ENCODE measurements around the gene KCNK1.
A peak's percentile ranks its signal among the peaks of the same experiment; 100 is the strongest.

Gene KCNK1

GRCh38 chr1:233613252-233614172 is at the start of gene KCNK1:
KCNK1 (plus strand) TSS chr1:233614106; CDS start chr1:233614172, 66 bp downstream.
- DNase-seq: peak; percentile 78

- DNase-seq: no peak
Observed at GRCh38 chr1:233565313-233565712, 48.6 kb upstream of the KCNK1 start.

GRCh38 chr1:233566886-233567285 is 47.0 kb upstream of the KCNK1 start:
- DNase-seq: no peak

GRCh38 chr1:233569636-233570035 is 44.3 kb upstream of the KCNK1 start:
- DNase-seq: no peak

- no peak for DNase-seq
Observed at GRCh38 chr1:233570216-233570615, 43.7 kb upstream of the KCNK1 start.

- DNase-seq: no peak
Observed at GRCh38 chr1:233570706-233571105, 43.2 kb upstream of the KCNK1 start.

- no peak for DNase-seq
Observed at GRCh38 chr1:233572896-233573295, 41.0 kb upstream of the KCNK1 start.

- no peak for DNase-seq
Observed at GRCh38 chr1:233575450-233575849, 38.5 kb upstream of the KCNK1 start.

GRCh38 chr1:233582439-233582838 is 31.5 kb upstream of the KCNK1 start:
- DNase-seq: no peak

- DNase-seq: no peak
Observed at GRCh38 chr1:233584376-233584775, 29.5 kb upstream of the KCNK1 start.

GRCh38 chr1:233584931-233585330 is 29.0 kb upstream of the KCNK1 start:
- no peak for DNase-seq

- no peak for DNase-seq
Observed at GRCh38 chr1:233586301-233586700, 27.6 kb upstream of the KCNK1 start.

GRCh38 chr1:233587196-233587595 is 26.7 kb upstream of the KCNK1 start:
- no peak for DNase-seq

GRCh38 chr1:233587958-233588799 is 25.7 kb upstream of the KCNK1 start:
- no peak for DNase-seq

GRCh38 chr1:233597489-233597901 is 16.4 kb upstream of the KCNK1 start:
- DNase-seq: no peak

- DNase-seq: no peak
Observed at GRCh38 chr1:233598891-233599541, 14.9 kb upstream of the KCNK1 start.

- no peak for DNase-seq
Observed at GRCh38 chr1:233599542-233600073, 14.3 kb upstream of the KCNK1 start.

- DNase-seq: no peak
Observed at GRCh38 chr1:233600488-233600887, 13.4 kb upstream of the KCNK1 start.

GRCh38 chr1:233603478-233603877 is 10.4 kb upstream of the KCNK1 start:
- no peak for DNase-seq

GRCh38 chr1:233605205-233605604 is 8.7 kb upstream of the KCNK1 start:
- no peak for DNase-seq

GRCh38 chr1:233606813-233607212 is 7.1 kb upstream of the KCNK1 start:
- no peak for DNase-seq

- no peak for DNase-seq
Observed at GRCh38 chr1:233607252-233608119, 6.4 kb upstream of the KCNK1 start.
